ENCODE measurements around the gene CTSD. TPM values are rescaled to one million over a fixed set of nuclear protein-coding genes. Genes with fewer than 3 reads are reported as not detected.

The CTSD gene
- total and polyA plus RNA-seq, 8 donors = 124 to 2,455 (median 147) TPM

DNA sequence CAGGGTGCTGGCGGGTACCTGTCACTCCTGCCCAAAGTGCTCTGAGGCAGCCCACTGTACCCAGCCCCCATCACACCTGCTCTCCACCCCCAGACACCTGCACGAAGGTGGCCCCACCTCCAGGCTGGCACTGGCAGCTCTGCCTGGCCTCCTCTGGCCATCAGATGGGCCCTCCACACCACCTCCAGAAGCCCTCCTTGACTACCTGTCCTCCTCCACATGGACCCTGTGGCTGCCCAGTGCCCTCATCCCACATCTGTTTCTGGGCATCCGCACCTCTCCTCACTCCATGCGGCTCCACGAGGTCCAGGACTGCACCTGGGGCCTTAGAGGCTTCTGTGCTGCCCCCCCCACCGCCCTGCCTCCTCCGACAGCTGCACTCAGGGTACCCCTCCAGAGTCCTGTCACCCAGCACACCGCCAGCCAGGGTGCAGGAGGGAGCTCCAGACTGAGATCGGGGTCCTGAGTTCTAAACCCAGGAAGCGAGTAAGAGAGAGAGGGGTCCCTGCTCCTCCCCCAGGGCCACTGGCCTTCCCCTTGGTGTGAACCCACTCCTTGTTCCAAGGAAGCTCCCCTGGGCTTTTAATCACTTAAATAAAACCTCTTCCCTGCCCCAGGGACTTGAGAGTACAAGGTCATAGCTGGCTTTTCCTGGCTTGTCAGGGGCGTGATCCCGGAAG, 1.7 kb downstream of the CTSD start:
- no peak for ATAC-seq
- TF ChIP-seq, protein P1, sequence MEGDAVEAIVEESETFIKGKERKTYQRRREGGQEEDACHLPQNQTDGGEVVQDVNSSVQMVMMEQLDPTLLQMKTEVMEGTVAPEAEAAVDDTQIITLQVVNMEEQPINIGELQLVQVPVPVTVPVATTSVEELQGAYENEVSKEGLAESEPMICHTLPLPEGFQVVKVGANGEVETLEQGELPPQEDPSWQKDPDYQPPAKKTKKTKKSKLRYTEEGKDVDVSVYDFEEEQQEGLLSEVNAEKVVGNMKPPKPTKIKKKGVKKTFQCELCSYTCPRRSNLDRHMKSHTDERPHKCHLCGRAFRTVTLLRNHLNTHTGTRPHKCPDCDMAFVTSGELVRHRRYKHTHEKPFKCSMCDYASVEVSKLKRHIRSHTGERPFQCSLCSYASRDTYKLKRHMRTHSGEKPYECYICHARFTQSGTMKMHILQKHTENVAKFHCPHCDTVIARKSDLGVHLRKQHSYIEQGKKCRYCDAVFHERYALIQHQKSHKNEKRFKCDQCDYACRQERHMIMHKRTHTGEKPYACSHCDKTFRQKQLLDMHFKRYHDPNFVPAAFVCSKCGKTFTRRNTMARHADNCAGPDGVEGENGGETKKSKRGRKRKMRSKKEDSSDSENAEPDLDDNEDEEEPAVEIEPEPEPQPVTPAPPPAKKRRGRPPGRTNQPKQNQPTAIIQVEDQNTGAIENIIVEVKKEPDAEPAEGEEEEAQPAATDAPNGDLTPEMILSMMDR (IDR thresholded peaks at IDR 0.05) = no peak
- Histone ChIP-seq H3K4me1 (peaks cover 29 to 71% of the 10 kb centered on the region in 2 donors), H3K36me3 (peaks cover 0 to 50% of the 10 kb centered on the region in 2 donors), H3K27ac (peak overlapping the region; percentile 88 to 93), H3K4me3 (peak overlapping the region; percentile 78 to 98), H3K27me3 (no peaks in the 10 kb centered on the region), H3K9me3 (no peaks in the 10 kb centered on the region)
- intact Hi-C loops (cut with DNase I) = no loop called here
- peak in 1 of 4 donors; percentile 76 for DNase-seq

DNA sequence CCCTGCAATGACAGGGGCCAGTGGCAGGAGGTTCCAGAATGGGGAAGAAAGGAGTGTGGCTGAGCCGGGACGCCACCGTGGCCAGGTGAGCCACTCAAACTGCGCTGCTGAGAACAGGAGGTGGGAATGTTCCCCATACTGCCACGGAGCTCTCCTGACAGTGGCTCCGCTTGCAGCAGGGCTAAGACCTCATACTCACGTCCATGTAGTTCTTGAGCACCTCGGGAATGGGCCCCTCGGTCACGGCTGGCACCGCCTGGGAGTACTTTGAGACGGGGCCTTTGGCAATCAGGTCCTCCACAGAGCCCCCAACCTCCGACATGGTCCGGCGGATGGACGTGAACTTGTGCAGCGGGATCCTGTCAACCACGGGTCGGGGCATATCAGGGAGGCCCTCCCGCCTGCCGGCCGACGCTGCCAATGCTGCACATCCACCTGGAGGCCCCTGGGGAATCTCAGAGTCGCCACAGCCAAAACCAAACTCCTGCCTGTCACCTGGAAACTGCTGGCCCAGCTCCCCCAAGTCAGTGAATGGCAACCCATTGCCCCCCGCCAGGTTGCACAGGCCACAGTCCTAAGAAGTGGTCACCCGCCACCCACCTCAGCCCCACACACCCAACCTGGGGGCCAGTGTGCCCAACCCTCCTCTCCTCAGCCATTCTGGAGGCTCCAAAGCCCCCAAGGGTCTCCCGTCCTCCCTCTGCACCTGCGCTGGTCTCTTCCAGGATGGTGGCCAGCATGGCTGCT, 2.4 kb downstream of the CTSD start:
- no peak for ATAC-seq
- Histone ChIP-seq H3K4me1 (peaks cover 33 to 78% of the 10 kb centered on the region in 2 donors), H3K27me3 (no peaks in the 10 kb centered on the region), H3K27ac (peak overlapping the region; percentile 88 to 93), H3K36me3 (peaks cover 0 to 58% of the 10 kb centered on the region in 2 donors), H3K9me3 (no peaks in the 10 kb centered on the region), H3K4me3 (peak overlapping the region; percentile 78 to 98)
- DNase-seq = peak in 2 of 4 donors; percentile 38 to 81
- TF ChIP-seq, protein P1 (IDR thresholded peaks at IDR 0.05) = no peak
- intact Hi-C loops (cut with DNase I) = no loop called here

DNA sequence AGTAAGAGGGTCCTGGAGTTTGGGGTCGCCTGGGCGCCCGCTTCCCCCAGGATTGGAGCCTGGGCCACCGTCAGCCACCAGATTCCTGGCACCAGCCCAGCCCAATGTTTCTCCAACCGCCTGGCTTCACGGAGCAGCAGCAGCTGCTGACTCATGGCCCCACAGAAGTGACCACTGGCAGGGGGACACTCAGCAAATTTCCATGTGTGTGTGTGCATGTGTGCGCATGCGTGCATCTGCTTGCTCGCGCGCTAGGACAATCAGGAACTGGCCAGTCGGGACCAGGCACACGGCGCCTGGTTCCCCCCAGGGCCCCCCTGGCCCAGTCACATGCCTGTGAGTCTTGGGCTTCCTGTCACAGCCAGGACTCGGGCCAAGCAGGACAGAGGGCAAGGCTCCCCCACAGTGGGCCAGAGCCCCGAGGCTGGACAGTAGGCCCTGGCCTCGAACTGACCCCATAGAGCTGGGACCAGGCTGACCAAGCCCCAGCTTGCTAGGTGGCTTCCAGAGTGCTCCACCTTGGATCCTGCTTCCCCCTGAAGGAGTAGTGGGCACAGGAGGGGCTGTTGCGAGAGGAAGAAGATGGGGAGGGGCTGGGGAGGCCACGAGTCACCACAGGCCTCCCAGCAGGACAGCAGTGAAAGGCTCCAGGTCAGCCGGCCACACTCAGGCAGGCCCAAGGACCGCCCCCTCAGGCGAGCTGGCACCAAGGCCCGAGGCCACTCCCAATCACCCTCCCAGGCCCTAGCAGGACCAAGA, 3.2 kb downstream of the CTSD start:
- no peaks in the 10 kb centered on the region for H3K27me3 ChIP-seq
- peak in 3 of 4 donors; percentile 49 to 95 (median 91) for DNase-seq
- H3K36me3 ChIP-seq = peaks cover 0 to 65% of the 10 kb centered on the region in 2 donors
- peak overlapping the region; percentile 88 to 93 for H3K27ac ChIP-seq
- peak; percentile 29 for ATAC-seq
- peaks cover 39 to 85% of the 10 kb centered on the region in 2 donors for H3K4me1 ChIP-seq
- TF ChIP-seq, protein P1 (IDR thresholded peaks at IDR 0.05) = no peak
- H3K9me3 ChIP-seq = no peaks in the 10 kb centered on the region
- peak overlapping the region in 1 of 2 donors; percentile 78 for H3K4me3 ChIP-seq
- intact Hi-C loops (cut with DNase I) = no loop called here

DNA sequence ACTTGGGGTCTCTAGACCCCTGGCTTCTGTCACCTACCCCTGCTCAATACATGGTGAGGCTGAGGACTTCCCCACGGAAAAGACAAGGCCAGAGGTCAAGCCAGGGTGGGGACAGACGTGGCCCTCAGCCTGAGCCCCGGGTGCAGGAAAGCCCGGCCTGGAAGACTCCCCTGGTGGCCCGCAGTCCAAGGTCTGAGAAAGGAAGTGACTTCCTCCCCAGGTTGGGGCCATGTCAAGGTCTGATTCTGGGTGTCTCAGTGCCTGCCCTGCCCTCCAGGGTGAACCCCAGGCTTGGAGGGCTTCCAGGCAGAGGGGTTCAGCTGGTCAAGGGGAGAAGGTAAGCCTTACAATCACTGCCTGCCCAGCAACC, 3.9 kb downstream of the CTSD start:
- peak overlapping the region; percentile 88 to 93 for H3K27ac ChIP-seq
- intact Hi-C loops (cut with DNase I) = no loop called here
- H3K4me3 ChIP-seq = peak overlapping the region in 1 of 2 donors; percentile 78
- DNase-seq (peak in 1 of 4 donors; percentile 76), ATAC-seq (no peak)
- H3K36me3 ChIP-seq = peaks cover 0 to 72% of the 10 kb centered on the region in 2 donors
- no peaks in the 10 kb centered on the region for H3K9me3 ChIP-seq
- TF ChIP-seq, protein P1 (IDR thresholded peaks at IDR 0.05) = no peak
- no peaks in the 10 kb centered on the region for H3K27me3 ChIP-seq
- H3K4me1 ChIP-seq = peaks cover 39 to 92% of the 10 kb centered on the region in 2 donors

Measured in left lung (tissue), 10 donors.